ENCODE measurements around the gene PRSS35.
A peak's percentile ranks its signal among the peaks of the same experiment; 100 is the strongest.
"Not testable (repeated sequence)": the region's sequence is repeated elsewhere in the genome, so short reads cannot be mapped to it uniquely, and the experiment has no call there.

The PRSS35 gene

DNA sequence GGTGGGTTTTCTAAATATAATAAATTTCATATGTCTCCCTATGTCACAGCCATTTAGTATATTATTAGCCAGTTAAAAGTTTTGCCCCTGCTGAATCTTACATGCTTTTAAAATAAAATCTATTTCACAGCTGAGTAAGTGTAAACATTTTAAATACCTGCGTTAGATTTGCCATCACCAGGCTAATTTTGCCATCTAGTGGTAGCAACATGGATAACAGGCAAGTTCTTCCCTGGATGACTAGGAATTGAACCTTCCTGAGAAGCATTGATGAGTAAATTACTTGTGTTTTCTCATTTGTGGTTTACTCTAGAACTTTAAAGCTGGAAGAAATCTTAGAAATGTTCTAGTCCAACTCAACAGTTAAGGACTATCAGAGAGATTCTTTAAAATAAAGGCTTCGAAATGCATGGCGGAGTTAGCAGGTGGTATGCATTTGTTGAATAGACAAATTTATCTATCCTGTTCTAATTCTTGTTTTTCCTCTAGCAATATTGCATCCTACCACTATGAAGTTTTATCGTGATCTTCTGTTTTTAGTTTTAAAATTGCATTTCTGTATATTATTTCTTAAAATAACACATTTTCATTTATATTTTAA lies 2.6 kb downstream of the PRSS35 start:
- DNase-seq (ENCODE audit: insufficient read length, low spot score) (no peak), FAIRE-seq (peak; percentile 78)

DNA sequence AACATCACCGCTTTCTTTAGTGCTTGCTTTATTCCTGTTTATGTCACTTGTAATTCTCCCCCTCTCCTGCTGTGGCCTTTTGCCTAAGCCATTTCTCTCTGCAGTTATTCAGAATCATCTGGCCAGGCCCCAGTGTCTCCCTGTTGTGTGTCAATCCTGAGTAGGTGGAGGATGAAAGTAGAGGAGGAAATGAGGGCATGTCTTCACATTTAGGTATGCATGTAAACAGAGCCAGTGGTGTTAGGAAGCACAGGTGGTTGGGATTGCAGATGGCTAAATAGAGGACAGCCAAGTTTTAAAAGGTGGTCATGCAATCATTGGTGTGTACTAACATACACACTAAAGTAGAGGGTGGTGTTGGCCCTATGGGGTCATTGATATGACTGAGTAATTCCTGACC lies 5.2 kb downstream of the PRSS35 start:
- DNase-seq (ENCODE audit: insufficient read length, low spot score) (no peak), FAIRE-seq (no peak)

DNA sequence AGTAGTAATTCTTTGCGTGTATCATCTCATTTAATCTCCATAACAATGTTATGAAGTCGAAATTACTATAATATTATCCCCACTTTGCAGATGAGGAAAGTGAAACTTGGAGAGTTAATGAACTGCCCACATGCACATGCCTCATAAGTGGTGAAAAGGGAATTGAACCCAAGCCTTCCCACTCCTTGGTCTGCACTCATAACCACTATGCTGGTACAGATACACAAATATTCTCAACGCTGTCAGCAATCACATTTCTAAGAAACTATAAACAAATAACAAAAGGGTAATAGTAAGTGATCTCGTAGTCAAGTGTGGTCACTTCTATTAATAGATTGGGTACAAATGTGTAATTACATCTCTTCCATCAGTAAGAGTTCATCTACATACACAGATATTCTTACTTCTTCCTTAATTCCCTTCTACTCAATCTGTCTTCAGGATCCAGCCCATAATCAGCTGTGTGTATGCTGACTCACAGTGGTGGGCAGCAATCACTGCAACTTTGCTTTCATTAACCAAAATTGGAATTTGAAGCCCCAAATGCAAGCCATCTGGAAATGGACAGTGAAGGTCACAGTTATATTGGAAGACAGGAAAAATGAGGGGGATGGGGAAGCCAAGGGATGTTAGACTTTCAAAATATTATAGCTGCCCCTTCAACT lies 6.6 kb downstream of the PRSS35 start:
- no peak for FAIRE-seq
- DNase-seq (ENCODE audit: insufficient read length, low spot score) = no peak

DNA sequence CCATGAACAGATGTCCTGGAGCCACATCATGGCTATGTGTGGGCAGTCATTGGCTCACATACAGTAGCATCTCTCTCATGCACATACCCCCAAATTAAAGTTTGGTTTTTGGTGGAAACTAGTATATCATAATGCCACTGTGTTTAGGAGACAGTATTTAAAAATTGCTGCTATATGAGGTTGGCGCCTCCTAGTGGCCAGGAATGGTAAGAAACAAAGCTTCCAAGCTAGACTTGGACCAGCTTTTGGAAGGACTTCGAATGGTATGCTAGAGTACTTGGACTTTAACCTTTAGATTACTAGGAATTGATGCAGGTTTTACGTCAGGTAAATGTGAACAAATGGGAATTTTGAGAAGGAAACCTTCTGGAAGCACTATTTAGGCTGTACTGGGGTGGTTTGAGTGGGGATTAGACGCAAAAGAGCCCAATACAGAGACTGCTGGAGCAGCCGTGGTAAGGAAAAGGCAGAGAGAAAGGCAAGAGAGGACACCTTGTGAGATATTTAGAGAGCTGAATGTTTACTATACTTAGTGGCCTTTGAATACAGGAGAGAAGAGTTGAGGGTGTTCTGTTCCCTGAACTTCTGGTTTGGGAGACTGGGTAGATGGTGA lies 23.8 kb downstream of the PRSS35 start:
- FAIRE-seq = peak; percentile 85
- peak; percentile 28 for DNase-seq (ENCODE audit: insufficient read length, low spot score)

DNA sequence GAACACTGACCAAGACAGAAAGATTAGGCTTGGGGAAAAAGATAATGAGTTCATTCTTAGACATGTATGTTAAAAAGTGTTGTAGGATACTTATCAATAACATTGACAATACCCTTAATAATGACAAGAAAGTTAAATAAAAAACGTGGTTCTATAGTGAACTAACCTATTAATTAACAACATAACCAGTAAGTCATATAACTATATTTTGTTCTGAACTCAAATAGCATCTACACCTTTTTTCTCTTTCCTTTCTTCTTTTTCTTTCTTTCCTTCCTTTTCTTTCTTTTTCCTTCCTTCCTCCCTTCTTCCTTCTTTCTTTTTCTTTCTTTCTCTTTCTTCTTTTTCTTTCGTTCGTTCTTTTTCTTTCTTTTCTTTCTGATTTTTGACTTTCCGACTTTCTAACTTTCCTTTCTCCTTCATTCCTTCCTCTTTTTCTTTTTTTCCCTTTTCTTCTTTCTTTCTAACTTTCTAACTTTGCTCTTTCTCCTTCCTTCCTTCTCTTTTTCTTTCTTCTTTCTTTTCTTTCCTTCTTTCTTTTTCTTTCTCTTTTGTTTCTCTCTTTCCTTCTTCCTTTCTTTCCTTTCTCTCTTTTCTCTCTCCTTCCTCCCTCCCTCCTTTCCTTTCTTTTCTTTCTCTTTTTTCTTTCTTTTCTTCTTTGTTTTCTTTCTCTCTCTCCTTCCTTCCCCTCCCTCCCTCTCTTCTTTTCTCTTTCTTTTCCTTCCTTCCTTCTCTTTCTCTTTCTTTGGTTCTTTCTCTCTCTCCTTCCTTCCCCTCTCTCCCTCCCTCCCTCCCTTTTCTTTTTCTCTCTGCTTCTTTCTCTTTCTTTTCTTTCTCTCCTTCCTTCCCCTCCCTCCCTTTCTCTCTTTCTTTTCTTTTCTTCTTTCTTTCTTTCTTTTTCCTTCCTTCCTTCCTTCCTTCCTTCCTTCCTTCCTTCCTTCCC lies 24.6 kb downstream of the PRSS35 start:
- DNase-seq (ENCODE audit: insufficient read length, low spot score) (no peak), FAIRE-seq (no peak)

DNA sequence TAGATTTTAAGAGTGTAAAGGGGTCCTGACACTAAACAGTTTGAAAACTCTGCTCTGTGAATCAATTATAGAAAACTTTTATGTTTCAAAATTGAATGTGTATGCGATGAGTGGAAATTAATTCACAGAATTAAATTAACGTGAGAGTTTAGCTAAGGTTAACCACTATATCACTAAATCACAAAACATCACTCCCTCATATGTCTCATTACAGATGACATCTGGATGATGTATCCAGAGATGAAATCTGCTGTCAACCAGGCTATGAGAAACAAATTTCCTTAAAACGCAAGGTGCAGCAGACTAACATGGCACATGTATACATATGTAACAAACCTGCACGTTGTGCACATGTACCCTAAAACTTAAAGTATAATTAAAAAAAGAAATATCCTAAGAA lies 27.3 kb downstream of the PRSS35 start:
- no peak for DNase-seq (ENCODE audit: insufficient read length, low spot score)
- FAIRE-seq = no peak

DNA sequence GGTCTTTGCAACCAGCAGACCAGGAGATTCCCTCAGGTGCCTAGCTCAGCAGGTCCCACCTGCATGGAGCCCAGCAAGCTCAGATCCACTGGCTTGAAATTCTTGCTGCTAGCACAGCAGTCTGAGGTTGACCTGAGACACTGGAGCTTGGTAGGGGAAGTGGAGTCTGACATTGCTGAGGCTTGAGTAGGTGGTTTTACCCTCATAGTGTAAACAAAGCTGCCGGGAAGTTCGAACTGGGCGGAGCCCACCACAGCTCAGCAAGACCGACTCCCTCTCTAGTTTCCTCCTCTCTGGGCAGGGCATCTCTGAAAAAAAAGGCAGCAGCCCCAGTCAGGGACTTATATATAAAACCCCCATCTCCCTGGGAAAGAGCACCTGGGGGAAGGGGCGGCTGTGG lies 34.3 kb downstream of the PRSS35 start:
- DNase-seq (ENCODE audit: insufficient read length, low spot score) = no peak
- FAIRE-seq = no peak

DNA sequence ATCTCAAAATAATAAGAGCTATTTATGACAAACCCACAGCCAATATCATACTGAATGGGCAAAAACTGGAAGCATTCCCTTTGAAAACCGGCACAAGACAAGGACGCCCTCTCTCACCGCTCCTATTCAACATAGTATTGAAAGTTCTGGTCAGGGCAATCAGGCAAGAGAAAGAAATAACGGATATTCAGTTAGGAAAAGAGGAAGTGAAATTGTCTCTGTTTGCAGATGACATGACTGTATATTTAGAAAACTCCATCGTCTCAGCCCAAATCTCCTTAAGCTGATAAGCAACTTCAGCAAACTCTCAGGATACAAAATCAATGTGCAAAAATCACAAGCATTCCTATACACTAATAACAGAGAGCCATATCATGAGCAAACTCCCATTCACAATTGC lies 38.1 kb downstream of the PRSS35 start:
- DNase-seq (ENCODE audit: insufficient read length, low spot score); FAIRE-seq: not testable (repeated sequence)

DNA sequence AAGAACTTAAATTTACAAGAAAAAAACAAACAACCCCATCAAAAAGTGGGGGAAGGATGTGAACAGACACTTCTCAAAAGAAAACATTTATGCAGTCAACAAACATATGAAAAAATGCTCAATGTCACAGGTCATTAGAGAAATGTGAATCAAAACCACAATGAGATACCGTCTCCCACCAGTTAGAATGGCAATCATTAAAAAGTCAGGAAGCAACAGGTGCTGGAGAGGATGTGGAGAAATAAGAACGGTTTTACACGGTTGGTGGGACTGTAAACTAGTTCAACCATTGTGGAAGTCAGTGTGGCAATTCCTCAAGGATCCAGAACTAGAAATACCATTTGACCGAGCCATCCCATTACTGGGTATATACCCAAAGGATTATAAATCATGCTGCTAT lies 39.4 kb downstream of the PRSS35 start:
- DNase-seq (ENCODE audit: insufficient read length, low spot score); FAIRE-seq: not testable (repeated sequence)

DNA sequence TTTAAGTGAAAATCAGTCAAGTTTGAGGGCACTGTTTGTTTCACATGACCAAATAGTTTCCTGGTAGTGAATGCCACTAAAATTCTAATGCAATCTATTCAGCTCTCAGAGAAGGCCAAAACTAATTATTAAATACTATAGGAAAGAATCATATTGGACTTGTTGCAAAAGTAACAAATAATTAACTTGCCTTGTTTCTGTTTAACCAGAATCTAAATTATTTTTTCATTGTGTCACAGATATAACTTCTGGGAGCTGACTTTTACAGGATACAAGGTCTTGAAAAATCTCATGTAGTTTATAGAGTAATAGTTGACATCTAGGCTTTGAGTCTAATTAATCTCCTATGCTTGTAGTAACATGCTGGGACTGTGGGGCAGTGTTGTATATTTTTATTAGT lies 44.5 kb downstream of the PRSS35 start:
- DNase-seq (ENCODE audit: insufficient read length, low spot score) = no peak
- FAIRE-seq = no peak

DNA sequence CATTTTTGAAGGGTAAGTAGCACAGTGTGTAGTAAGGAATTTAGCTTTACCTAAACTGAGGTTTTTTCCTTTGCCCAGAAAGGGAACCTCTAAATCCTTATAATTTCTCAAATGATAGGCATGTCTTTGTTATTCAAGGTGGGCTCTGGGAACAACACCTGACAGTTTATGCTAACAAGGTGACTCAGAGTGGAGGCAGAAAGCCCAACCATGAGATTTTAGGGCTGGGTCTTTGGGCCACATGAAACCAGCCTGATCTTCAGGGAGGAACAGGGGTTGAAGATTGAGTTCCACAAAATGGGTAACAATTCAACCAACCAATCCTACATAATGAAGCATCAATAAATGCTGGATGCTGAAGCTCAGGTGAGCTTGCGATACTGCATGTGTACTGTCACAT lies 46.6 kb downstream of the PRSS35 start:
- no peak for DNase-seq (ENCODE audit: insufficient read length, low spot score)
- FAIRE-seq = no peak

DNA sequence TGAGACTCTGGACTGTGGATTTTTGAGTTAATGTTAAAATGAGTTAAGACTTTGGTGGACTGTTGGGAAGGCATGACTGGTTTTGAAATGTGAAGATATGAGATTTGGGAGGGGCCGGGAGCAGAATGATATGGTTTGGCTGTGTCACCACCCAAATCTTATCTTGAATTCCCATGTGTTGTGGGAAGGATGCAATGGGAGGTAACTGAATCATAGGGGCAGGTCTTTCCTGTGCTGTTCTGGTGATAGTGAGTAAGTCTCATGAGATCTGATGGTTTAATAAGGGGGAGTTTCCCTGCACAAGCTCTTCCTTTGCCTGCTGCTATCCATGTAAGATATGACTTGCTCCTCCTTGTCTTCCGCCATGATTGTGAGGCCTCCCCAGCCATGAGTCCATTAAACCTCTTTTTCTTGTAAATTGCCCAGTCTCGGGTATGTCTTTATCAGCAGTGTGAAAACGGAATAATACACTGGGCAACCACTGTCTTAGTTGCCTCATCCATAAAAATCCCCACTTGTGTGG lies 59.4 kb downstream of the PRSS35 start:
- not testable (repeated sequence) for DNase-seq (ENCODE audit: insufficient read length, low spot score); FAIRE-seq

DNA sequence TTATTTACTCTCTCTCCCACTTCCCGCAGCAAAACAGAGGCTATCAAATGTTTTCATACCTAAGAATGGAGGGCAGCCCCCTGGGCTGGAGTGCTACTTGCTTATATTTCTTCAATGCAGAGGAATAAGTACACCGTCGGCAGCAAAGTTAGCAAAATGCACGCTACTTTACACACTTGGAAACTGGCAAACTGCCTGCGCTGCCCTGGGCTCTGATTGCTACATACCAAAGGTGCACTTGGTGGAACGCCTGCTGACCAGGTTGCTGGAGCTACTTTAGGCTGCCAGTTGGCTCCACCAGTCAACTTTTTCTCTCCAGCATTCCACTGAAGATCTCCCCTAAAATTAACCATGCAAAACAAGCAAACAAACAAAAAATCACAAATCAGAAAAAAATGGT lies 62.4 kb downstream of the PRSS35 start:
- no peak for FAIRE-seq

More for the DNA sequence above, 62.4 kb downstream of the PRSS35 start:
- no peak for DNase-seq (ENCODE audit: insufficient read length, low spot score)
